22Rv1 (cell line): ENCODE data around the gene ZC3H12C.
"Not testable (repeated sequence)": the region's sequence is repeated elsewhere in the genome, so short reads cannot be mapped to it uniquely, and the experiment has no call there.

Experiments
- H3K27ac ChIP-seq: fragments of 450-650 bp; 2 replicates; pipeline ENCODE4 v1.5.1; 2017
- ZFX ChIP-seq: fragments of 450-650 bp; IDR thresholded peaks from 2 replicates; pipeline ENCODE4 v1.6.1; 2017; ENCODE audit warnings: antibody characterized with exemption, borderline replicate concordance
- TF ChIP-seq, protein P1 (sequence below): fragments of 450-650 bp; IDR thresholded peaks from 2 replicates; pipeline ENCODE4 v1.5.1; 2017; ENCODE audit warnings: mild to moderate bottlenecking

The ZC3H12C gene

DNA sequence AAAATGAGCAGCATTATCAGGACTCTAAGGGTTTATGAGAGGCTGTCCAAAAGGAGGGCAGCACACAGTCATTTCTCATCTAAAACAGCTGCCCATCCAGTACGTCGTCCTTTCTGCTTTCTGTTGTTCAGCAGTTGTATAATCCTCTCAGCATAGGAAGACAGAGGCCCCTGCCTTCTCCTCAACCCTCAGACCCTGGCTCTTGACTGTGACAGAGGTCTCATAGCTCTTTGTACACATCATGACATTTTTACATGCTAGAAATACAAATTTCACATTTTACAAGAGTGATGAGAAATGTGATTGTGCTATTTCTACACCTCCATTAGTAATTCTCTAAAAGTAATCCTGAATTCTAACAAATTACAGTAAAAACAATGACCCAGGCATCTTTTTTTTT, 36.2 kb upstream of the ZC3H12C start:
- no peak overlapping the region for H3K27ac ChIP-seq
- TF ChIP-seq, protein P1, sequence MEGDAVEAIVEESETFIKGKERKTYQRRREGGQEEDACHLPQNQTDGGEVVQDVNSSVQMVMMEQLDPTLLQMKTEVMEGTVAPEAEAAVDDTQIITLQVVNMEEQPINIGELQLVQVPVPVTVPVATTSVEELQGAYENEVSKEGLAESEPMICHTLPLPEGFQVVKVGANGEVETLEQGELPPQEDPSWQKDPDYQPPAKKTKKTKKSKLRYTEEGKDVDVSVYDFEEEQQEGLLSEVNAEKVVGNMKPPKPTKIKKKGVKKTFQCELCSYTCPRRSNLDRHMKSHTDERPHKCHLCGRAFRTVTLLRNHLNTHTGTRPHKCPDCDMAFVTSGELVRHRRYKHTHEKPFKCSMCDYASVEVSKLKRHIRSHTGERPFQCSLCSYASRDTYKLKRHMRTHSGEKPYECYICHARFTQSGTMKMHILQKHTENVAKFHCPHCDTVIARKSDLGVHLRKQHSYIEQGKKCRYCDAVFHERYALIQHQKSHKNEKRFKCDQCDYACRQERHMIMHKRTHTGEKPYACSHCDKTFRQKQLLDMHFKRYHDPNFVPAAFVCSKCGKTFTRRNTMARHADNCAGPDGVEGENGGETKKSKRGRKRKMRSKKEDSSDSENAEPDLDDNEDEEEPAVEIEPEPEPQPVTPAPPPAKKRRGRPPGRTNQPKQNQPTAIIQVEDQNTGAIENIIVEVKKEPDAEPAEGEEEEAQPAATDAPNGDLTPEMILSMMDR: no peak
- no peak for TF ChIP-seq ZFX

DNA sequence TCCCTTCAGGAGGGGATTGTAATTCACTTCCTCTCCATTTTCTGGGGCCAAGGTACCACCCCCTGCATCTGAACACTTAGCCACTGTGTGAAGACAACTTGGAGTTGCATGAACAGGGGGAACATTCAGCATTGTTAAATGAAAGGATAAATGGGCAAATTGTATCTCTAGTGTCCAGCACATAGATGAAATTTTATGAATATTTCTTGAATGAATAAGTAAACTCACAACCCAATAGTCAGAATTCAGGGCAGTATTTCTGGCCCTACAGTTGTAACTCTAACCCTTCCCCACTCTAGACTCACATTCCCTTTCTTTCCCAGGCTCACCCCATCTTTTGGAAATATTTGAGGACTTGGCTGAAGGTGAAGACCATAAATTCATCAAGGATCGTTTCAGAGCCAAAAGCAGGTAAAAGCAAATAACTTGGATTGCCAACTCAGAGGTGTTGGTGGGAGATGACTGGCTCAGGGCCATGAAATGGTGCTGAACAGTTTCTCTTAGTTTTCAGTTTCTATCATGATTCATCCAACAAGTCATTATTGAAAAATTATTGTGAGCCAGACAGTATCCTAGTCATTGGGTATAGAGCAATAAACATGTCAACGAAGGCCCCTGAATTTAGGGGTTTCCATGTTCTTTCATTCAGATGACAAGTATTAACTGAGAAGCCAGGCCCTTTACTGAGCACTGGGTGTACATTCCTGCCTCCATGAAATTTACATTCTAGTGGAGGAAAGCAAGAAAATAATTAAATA, 33.3 kb upstream of the ZC3H12C start:
- TF ChIP-seq, protein P1: no peak
- TF ChIP-seq ZFX: no peak
- no peak overlapping the region for H3K27ac ChIP-seq

DNA sequence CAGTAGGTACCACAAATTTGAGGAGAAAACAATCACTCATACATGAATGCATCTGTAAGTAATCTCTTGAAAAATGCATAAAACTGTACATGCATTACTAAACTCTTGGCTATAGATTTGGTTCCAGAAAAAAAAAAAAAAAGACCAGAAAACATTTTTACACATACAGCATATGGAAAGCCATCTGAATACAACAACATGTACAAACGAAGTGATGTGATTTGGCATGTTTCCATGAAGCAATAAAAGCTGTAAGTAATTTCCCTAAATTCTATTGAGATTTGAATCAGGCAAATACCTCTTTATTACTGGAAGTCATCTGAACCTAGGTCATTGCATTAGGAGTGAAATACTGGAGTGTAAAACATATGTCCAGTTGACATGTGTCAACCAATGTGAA, 31.9 kb upstream of the ZC3H12C start:
- TF ChIP-seq, protein P1: no peak
- TF ChIP-seq ZFX: no peak
- H3K27ac ChIP-seq: no peak overlapping the region

DNA sequence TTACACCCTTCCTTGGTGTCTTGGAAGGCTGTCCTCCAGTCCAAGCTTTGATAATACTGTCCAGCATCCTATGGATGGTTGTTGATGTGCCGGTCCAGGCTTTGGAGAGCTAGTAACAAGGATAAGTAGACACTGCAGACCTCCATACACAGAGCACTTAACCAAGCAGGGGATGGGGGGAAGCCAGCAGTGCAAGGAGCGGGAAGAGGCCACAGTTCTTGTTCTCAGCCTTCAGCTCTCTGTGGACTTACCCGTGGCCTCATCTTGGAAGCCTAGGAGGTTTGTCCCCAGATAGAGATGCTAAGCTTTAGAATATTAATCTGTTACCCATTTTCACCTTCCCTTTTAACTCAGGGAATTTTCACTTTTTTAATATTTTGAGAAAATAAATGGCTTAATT, 30.9 kb upstream of the ZC3H12C start:
- no peak overlapping the region for H3K27ac ChIP-seq
- no peak for TF ChIP-seq ZFX
- TF ChIP-seq, protein P1: no peak

DNA sequence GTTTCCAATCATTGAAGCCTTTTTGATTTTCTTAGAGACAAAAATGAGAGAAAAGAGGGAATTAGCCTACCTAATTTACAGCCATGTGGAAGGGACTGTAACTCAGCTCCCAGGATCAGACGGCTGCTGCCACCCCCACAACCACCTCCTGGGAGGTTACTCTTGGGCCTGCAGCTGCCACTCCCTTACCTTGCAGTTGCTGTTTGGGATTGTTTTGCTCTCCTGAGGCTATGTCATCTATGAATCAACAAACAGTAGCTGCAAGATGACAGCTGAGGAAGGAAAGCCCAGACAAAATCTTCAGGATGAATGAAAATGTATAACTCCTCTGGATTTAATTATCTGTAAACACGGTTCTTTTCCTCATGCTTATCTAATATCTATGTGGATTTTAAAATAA, 28.0 kb upstream of the ZC3H12C start:
- no peak overlapping the region for H3K27ac ChIP-seq
- TF ChIP-seq, protein P1: no peak
- no peak for TF ChIP-seq ZFX

DNA sequence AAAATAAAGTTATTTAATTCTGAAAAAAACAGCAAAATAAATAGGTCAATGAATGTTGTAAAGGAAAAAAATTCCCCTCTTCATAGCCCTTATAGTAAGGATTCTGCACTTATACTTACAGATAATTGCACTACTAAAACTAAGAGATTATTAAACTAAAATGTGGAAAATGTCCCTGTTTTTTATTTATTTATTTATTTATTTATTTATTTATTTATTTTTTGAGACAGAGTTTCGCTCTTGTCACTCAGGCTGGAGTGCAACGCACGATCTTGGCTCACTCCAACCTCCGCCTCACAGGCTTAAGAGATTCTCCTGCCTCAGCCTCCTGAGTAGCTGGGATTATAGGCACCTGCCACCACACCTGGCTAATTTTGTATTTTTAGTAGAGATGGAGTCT, 25.2 kb upstream of the ZC3H12C start:
- not testable (repeated sequence) for H3K27ac ChIP-seq

DNA sequence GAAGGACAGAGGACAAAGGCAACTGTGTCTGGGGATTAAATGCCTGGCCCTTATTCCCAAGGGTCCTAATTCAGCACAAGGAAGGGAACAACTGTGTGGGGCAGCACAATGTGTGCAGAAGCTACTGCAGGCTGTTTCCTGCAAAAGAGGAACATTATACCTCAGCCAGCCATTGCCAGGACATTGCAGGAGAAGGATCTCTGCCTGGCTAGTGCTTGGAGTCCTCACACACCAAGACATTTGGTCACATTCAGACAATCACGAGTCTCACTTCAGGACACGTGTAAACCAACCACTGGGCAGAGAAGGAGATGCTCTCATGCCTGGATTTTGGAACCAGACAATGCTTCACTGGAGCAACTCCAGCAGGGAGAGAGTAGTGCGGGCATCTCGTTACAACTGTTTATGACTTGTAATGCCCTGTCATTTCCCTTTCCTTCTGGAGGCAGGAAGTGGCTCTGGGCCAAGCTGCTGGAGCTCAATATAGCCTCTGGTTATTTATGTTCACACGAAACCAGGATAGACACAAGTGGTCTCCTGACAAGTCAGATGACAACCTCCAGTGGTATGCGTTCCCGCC, 23.9 kb upstream of the ZC3H12C start:
- TF ChIP-seq, protein P1: no peak
- TF ChIP-seq ZFX: no peak
- 0 out of 2 replicates have a peak overlapping the region, but pooled peaks have one; percentile 5 for H3K27ac ChIP-seq
